Bone marrow (tissue), 2 donors: ENCODE results near the gene MCOLN1.
A peak's percentile ranks its signal among the peaks of the same experiment; 100 is the strongest.

ENCODE experiments used
- DNase-seq, 2 donors: peaks; one replicate each; lab custom pipeline; 2025; lab: John Stamatoyannopoulos, UW

MCOLN1 gene

DNA sequence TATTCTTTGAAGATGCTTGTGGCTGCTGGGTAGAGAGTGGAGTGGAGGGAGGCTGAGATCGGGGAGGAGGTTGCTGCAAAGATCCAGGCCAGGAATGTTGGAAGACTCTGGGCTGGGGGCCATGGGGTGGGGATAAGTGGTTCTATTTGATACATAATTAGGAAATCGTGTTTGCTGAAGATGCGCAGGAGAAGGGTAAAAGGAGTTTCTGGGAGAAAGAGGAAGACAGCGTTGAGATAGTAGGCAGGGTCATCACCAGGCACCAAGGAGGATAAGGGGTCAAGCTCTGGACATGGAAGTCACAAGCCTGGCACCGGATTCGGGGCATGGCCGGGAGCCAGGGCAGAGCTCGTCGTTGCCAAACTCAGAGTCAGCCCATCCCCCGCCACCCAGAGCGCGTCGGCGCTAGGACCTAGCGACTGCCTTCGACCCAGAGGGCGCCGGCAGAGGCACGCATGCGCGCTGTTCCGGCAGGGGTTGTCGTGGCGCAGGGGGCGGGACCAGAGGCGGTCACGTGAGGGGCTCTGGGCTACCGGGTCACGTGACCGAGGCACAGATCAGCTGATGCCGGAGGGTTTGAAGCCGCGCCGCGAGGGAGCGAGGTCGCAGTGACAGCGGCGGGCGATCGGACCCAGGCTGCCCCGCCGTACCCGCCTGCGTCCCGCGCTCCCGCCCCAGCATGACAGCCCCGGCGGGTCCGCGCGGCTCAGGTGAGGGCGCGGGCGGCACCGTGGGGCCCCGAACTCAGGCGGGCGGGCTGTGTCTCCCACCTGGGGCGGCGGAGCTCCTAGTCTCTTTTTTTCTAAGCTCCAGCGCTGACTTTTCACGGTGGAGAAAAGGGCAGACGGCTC, at the start of gene MCOLN1:
TSS of gene MCOLN1 (plus strand) at position 553 of the 851 bp plus-strand sequence. CDS start at position 680, 127 bp downstream.
- peak; percentile 93 to 95 for DNase-seq

DNA sequence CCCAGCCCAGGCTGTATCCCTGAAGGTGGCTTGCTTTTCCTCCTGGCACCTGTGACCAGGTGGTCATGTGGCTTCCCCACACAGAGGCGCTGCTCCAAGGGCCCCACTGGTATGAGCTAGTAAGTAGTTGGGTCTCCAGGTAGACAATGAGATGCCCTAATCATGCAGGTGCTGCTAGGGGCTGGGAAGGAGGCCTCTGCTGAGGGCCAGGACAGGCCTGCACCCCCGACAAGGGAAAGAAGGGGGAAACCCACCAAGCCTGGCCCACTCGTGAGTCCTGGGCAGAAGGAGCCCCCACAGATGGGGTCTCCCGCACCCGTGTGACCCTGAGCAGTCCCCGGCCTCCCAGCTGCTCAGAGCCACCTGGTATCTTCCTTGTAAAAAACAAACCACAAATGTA, 46.8 kb upstream of the MCOLN1 start:
- no peak for DNase-seq

DNA sequence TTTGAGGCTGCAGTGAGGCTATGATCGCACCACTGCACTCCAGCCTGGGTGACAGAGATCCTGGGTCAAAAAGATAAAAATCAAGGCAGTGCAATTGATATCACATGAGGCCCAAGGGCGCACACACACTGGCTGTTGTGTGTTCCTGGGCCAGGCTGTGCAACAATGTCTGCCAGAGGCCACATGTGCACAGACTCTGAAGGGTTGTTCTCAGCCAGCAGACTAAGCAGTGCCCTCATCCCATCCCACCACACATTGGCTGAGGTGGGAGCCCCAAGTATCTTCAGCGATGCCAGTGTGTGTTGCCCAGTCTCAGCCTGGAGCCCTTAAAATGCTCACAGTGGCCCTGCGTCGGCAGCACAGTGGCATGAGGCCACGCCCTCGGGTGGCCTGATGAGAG, 46.2 kb upstream of the MCOLN1 start:
- no peak for DNase-seq

DNA sequence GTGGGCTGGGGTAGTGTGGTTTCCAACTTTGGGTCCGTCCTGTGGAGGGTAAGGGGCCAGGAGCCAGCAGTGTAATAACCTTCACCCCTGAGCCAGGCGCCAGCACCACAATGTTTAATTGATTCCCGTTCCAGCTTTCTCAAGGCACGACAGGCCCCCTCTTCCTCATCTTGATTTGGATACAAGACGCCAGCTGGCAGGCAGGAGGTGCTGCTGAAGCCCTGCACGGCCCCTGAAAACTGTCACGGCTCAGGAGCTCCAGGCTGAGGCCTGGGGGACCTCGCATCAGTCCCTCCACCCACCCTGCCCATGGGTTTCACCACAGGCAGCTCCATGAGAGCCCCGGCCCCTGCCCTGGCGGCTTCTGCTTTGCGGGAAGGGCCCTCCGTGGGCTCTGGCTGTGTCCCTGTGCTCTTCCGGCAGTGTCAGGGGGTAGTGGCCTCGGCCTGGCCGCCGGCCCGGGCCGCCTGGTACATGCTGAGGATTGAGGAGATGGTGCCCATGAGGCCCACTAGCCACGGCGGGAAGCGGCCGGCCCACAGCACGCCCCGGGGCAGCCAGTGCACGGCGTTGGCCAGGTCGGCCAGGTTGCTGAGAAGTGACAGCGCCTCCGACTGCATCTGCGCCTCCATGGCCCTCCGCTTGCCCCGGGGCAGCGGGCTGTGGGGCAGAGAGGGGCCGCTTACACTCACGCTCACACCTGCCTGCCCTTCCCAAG, 45.5 kb upstream of the MCOLN1 start:
- no peak for DNase-seq

DNA sequence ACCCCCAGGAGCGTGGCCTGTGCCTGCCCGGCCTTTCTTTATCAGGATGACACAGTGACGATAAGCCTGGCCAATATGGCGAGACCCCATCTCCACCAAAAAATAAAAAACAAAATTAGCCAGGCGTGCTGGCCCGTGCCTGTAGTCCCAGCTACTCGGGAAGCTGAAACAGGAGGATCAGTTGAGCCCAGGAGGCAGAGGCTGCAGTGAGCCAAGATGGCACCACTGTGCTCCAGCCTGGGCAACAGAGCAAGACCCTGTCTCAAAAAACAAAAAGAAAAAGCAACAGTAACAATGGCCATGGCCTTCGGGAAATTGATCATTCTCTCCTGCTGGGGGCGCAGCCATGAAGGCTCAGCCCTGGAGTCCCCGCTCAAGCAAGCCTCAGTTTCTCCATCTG, 44.7 kb upstream of the MCOLN1 start:
- no peak for DNase-seq

DNA sequence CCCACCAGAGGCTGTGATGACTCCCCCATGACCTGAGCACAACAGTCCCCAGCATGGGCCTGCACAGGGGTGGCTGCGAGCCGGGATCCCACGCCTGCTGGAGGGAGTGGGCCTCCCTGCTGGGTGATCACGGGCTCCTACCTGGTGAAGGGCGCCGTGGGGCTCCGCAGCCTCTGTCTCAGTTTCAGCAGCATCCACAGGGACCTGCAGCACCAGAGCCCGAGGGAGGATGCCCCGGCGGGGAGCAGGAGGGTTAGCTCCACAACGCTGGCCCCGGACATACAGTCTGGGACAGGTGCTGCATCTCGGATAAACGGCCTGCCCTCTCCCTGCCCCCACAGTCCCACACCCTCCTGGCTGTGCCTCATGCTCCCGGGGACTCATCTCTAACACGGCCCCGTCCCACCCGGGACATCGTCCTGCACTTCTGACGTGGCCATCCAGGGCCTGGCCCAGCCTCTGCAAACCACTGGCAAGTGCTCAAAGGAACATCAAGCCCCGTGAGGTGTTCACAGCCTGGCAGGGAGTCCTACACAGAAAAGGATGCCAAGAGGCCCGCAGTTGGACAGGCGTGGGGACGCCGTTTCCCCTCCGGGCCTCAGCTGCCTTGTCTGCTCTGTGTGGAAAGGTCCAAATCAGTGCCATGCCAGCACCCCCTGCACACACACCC, 44.1 kb upstream of the MCOLN1 start:
- DNase-seq: no peak

DNA sequence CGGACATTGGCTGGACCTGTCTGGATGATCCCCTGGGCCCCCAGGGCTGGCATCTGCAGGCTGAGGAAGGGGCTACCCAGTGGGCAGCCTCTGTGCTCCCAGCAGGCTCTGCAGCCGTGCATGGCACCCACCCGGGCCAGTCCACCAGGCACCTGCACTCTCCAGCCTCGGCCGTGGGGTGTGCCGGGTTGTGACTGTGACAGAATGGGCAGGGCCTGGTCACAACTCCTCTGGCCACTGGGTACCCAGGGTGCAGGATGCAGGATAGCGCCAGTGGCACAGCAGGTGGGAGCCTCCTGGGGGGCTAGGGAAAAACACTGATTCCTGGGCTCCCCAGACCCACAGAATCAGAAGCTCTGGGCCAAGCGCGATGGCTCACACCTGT, 43.6 kb upstream of the MCOLN1 start:
- no peak for DNase-seq

DNA sequence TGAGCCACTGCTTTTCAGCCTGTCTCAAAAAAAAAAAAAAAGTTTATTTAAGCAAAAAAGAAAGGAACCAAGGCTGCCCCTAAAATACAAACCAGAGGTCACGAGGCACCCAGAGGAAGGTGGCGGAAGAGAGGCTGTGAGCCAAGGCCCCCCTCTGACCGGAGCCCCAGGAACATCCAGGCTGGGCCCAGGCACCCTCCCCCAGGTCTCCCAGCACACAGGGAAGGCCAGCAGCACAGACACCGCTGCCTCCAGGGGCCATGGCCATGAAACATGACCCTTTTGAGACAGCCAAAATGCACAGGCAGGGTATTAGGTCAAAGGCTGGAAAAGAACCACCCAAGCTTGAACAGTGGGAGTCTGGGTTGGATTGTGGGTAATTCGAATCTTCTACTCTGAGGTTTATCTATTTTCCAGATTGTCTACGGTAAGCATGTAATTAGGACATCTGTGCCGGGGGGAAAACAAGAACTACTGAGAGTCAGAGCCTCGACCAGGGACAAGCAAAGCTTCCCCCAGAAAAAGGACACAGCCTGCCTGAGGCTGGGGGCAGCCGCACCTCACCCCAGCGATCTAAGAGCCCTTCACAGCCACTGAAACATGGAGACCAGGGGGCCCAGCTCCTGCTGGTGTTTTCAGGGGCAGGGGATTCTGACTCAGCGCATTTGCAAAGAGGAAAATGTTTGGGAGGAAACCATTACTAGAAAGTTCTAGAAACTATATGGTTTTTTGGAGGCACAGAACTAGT, 42.0 kb upstream of the MCOLN1 start:
- DNase-seq: no peak

DNA sequence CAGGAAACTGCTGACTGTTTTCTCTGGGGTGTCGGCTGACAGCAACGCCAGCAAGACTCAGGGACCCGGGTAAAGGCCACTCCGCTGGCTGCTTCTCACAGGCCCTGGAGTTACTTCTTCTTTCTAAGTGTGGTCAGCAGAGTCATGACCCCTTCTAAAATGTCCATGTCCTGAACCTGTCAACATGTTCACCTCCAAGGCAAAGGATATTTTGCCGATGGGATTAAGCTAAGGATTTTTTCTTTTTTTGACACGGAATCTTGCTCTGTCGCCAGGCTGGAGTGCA, 41.5 kb upstream of the MCOLN1 start:
- DNase-seq: no peak

DNA sequence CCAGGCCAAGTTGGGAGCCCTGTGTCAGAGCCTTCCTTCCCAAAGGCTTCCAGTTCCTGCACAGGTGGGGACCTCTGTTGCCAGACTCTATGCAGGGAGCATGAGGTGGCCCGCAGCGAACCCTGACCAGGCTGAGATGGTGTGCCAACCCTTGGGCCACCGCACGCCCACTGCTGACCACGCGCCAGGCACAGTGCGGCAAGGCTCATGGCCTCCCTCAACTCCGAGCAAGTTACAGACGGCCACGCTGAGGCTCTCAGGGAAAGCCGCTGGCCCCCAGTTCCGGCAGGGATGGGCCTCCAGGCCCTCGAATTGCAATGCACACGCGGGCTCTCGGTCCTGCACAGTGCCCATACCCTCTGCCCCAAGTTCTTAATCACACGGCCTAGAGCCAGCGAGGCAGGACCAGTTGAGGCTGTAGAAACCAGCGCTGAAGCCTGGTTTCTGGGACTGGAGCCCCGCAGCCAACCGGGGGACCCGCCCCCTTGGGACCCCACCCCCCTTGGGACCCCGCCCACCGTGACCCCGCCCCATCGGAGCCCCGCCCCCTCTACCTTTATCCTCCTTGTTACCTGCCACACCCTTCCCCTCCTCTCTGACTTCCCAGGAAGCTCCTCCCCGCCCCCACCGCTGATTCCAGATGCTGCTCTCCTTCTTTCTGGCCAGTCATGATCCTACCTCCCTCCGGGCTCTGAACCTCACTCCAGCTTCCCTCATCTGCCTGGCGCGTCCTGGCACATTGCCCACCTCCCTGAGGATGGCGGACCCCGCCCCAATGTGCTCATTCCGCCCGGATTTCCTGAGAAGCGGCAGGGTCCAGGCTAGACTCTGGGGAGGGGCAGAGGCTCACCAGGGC, 39.6 kb upstream of the MCOLN1 start:
- DNase-seq: no peak

DNA sequence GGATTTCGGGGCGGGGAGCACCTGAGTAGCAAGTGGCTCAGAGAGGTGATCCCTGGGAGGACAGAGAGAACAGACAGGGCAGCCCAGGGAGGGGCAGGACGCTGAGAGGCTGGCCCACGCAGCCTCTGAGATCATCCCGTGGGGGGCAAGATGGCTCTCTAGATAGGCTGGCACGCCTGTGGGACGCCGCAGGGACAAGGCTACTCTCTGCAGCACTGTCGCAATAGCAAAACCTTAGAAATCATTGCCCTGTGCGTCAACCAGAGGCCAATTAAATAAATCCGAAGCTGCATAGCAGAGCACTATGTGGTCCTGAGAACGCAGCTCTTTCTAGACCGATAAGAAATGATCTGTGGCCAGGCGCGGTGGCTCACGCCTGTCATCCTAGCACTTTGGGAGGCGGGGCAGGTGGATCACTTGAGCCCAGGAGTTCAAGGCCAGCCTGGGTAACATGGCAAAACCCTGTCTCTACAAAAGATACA, 38.7 kb upstream of the MCOLN1 start:
- no peak for DNase-seq

DNA sequence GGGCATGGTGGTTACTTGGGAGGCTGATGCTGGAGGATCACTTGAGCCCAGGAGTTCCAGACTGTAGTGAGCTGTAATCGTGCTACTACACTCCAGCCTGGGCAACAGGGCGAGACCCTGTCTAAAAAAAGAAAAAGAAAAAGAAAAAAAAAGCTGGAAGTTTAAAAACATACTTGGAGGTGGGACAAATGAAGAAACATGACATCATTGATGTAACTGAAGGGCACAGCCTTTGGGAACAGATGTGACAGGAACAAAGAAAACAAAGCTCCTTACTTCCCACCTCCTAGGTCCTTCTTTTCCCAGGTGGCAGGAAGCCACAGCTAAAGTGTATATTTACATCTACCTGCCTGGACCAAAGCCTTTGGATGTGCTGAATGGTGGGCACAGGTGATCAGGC, 35.5 kb upstream of the MCOLN1 start:
- no peak for DNase-seq

DNA sequence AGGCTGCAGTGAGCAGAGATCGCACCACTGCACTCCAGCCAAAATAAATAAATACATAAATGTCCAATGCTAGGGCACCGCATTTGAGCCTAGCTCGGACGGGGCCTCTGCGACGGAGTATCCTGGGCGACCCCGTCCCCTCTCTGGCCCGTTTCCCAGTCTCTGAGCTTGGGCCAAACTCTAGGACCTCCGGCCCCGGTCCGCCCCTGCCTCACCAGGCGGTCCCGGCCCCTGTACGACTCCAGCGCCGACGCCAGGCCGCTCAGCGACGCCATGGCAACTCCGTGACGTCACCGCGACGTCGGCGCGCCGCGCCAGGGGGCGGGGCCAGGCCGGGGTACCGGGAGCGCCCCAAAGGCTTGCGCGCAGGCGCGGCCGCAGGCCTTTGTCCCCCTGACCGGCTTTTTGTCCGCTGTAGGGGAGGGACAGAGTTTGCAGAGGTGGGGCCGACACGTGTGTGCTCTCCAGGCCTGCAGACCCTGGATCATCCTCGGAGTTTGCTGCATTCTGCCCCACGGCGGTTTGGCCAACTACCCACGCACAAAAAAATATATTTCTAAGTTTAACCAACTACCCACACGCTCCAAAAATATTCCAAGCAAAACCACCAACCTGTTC, 33.6 kb upstream of the MCOLN1 start, which contains the start of gene PEX11G:
TSS of gene PEX11G (minus strand) at position 300 of the 618 bp plus-strand sequence. CDS start at position 275, 25 bp downstream.
- peak; percentile 38 to 87 for DNase-seq

DNA sequence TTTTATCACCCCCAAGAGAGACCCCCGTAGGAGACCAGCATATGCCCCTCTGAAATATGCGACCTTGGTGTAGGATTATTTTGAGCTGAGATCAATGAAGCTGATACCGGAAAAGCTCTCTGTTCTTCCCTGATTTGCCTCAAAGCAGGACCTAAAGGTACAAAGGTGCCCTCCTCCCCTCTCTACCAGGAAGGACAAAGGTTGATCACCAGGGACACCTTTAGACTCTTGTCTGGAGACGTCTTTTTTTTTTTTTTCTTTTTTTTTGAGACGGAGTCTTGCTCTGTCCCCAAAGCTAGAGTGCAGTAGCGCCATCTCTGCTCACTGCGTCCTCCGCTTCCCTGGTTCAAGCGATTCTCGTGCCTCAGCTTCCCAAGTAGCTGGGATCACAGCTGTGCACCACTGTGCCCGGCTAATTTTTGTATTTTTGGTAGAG, 32.8 kb upstream of the MCOLN1 start:
- no peak for DNase-seq

DNA sequence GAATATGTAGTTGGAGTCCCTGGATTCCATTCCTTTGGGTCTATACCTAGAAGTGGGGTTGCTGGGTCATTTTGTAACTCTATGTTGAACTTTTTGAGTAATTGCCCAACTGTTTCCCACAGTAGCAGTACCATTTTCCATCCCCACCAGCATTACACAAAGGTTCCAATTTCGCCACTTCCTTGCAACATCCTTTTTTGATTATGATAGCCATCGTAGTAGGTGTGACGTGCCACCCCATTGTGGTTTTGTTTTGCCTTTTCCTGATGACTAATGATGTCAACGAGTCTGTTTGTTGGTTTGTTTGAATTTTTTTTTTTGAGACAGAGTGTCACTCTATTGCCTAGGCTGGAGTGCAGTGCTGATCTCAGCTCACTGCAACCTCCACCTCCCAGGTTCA, 30.3 kb upstream of the MCOLN1 start:
- DNase-seq: peak; percentile 27 to 67

DNA sequence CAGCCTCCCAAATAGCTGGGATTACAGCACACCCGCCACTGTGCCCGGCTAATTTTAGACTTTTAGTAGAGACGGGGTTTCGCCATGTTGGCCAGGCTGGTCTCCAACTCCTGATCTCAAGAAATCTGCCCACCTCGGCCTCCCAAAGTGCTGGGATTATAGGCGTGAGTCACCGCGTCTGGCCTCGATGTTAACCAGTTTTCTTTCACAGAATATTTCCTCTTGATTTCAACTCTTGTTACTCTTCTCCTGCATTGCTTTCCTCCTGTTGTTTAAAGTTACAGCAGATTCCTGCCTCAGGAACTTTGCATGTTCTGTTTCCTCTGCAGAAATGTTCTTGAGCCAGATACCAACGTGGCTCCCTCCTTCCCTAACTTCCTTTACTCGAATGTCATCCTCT, 29.9 kb upstream of the MCOLN1 start:
- peak in 1 of 2 donors; percentile 67 for DNase-seq

DNA sequence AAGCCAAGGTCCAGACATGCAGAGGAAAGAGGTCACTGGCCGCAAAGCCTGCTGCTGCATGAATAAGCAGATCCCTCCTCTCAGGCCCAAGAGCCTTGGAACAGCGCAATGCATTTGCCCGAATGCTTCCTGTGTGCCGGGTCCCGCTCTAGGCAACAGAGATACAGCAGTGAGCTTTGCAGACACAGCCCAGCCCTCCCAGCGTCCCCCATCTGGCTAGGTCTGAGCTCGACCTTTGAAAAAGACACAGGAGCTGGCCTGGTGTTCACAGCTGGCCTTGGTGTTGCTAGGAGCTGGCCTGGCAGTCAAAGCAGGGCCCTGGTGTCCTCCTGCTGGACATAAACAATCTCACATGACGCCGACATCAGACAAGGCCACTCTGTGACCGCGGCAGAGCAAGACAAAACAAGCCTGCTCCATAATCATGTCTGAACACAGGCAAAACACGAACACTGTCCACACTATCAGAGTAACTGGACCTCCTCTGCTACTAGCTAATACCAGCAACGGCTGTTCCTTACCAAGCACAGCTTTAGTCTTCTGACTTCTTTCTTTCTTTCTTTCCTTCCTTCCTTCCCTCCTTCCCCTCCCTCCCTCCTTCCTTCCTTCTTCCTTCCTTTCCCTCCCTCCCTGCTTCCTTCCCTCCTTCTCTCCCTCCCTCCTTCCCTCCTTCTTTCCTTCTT, 27.9 kb upstream of the MCOLN1 start:
- no peak for DNase-seq

DNA sequence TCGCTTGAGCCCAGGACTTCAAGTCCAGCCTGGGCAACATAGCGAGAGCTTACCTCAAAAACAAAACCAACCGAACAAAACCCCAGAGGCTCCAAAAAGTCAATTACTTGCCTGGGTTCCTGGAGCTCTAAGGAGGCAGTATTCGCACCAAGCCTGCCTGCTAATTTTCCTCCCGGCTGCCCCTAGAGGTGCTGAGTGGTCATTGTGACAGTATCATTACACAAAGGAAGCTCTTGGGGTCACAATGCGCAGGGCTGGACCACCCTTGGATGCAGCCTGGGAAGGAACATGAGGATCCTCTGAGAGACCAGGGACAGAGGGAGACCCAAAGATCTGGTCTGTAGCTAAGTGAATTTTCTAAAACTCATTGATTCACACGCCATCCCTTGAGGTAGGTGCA, 25.1 kb upstream of the MCOLN1 start:
- DNase-seq: no peak

DNA sequence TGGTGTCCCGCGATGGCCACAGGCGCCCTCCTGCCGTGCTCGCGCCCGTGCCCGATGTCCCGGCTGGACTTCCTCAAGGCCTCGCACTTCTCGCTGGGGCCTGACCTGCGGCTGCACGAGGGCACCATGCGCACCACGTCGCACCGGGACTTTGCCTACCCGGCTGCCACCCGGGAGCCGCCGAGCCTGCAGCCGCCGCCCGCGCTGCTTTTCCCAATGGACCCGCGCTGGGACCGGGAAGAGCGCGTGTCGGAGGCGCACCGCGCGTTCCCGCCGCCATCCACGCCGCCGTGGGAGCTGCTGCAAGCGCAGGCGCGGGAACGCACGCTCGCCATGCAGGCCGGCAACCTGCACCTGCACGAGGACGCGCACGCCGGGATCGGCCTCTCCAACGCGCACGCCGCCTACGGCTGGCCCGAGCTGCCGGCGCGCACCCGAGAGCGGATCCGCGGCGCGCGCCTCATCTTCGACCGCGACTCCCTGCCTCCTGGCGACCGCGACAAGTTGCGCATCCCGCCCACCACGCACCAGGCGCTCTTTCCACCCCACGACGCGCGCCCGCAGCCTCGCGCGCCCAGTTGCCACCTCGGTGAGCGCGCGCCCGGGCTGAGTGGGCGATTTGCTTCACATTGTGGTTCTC, 21.5 kb upstream of the MCOLN1 start:
- no peak for DNase-seq

DNA sequence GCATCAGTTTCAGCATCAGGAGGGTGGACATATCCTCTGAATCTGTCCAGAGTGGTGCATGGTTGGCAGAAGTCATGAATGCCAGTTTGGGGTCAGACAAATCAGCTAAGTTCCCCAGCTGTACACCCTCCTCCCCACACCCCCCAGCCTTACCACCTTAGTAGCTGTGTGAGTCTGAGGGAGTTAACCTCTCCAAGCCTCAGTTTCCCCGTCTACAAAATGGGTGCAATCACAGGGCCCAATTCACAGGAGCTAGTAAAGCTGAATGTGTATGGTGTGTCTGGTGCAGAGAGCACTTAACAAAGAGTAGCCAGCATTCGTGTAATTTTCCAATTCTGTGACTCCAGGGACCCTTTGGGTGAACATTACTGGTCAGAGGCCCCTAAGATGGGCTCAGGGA, 19.9 kb upstream of the MCOLN1 start:
- DNase-seq: no peak
